Liver (tissue), 9 donors: ENCODE results near the gene EVI5. TPM values are rescaled to one million over a fixed set of nuclear protein-coding genes. Genes with fewer than 3 reads are reported as not detected.

Experiments used
- DNase-seq: peaks from one replicate; pipeline ENCODE4 v3.0.0-alpha.2; 2017; ENCODE audit warnings: low spot score
- H3K27ac ChIP-seq, 2 donors: one replicate each; pipeline ENCODE4 v1.7.0; 2013; ENCODE audit warnings: inconsistent platforms in 2 of 2, low read length in 2 of 2, control low read depth in 1 of 2, low read depth in 1 of 2, mild to moderate bottlenecking in 1 of 2
- H3K27me3 ChIP-seq, 4 donors: one replicate each; pipeline versions ENCODE4 v1.6.1 to v1.7.0; 2013; ENCODE audit warnings: low read length in 3 of 4, inconsistent platforms in 1 of 4, mild to moderate bottlenecking in 1 of 4, moderate library complexity in 1 of 4; ENCODE audit not compliant: control insufficient read depth in 4 of 4, insufficient read depth in 4 of 4
- H3K36me3 ChIP-seq, 4 donors: one replicate each; pipeline versions ENCODE4 v1.6.1 to v1.7.0; 2013; ENCODE audit warnings: low read length in 3 of 4, mild to moderate bottlenecking in 3 of 4, low read depth in 1 of 4, moderate library complexity in 1 of 4; ENCODE audit not compliant: control insufficient read depth in 4 of 4, insufficient read depth in 3 of 4
- H3K4me1 ChIP-seq, 4 donors: one replicate each; pipeline versions ENCODE4 v1.6.1 to v1.7.0; 2013; ENCODE audit warnings: low read length in 3 of 4, mild to moderate bottlenecking in 3 of 4, moderate library complexity in 1 of 4; ENCODE audit not compliant: control insufficient read depth in 4 of 4, insufficient read depth in 4 of 4
- H3K4me3 ChIP-seq, 3 donors: one replicate each; pipeline versions ENCODE4 v1.6.1 to v1.7.0; 2013; ENCODE audit warnings: low read length in 3 of 3, control low read depth in 1 of 3, low read depth in 1 of 3, mild to moderate bottlenecking in 1 of 3
- H3K9ac ChIP-seq, 2 donors: one replicate each; pipeline ENCODE4 v1.7.0; 2013; ENCODE audit warnings: low read length in 2 of 2, mild to moderate bottlenecking in 2 of 2, moderate library complexity in 2 of 2, control low read depth in 1 of 2, low read depth in 1 of 2
- H3K9me3 ChIP-seq, 4 donors: one replicate each; pipeline versions ENCODE4 v1.6.1 to v1.7.0; 2013; ENCODE audit warnings: low read length in 3 of 4; ENCODE audit not compliant: control insufficient read depth in 4 of 4
- FOXA1 ChIP-seq: IDR thresholded peaks from 2 replicates; pipeline ENCODE4 v1.6.1; 2016; ENCODE audit warnings: antibody characterized with exemption
- FOXA2 ChIP-seq: IDR thresholded peaks from 2 replicates; pipeline ENCODE4 v1.6.1; 2016; ENCODE audit warnings: antibody characterized with exemption
- GABPA ChIP-seq, 2 donors: IDR thresholded peaks in 1 of 2; conservative IDR thresholded peaks in 1 of 2; 2 replicates each; pipeline ENCODE4 v1.6.1; 2016; ENCODE audit warnings: antibody characterized with exemption in 2 of 2, mild to moderate bottlenecking in 1 of 2, moderate library complexity in 1 of 2
- HNF4A ChIP-seq, 2 donors: conservative IDR thresholded peaks; 2 replicates each; pipeline ENCODE4 v1.6.1; 2016; ENCODE audit warnings: antibody characterized with exemption in 2 of 2, mild to moderate bottlenecking in 2 of 2
- JUND ChIP-seq, 2 donors: IDR thresholded peaks; 2 replicates each; pipeline ENCODE4 v1.6.1; 2016; ENCODE audit warnings: antibody characterized with exemption in 2 of 2
- NR2F2 ChIP-seq: IDR thresholded peaks from 2 replicates; pipeline ENCODE4 v1.6.1; 2016; ENCODE audit warnings: antibody characterized with exemption
- RAD21 ChIP-seq, 2 donors: IDR thresholded peaks; 2 replicates each; pipeline ENCODE4 v1.6.1; 2016; ENCODE audit warnings: antibody characterized with exemption in 2 of 2, mild to moderate bottlenecking in 2 of 2
- RXRA ChIP-seq, 2 donors: IDR thresholded peaks; 2 replicates each; pipeline ENCODE4 v1.6.1; 2017 to 2018; ENCODE audit warnings: antibody characterized with exemption in 2 of 2, mild to moderate bottlenecking in 1 of 2
- SP1 ChIP-seq: IDR thresholded peaks from 2 replicates; pipeline ENCODE4 v1.6.1; 2018; ENCODE audit warnings: antibody characterized with exemption, mild to moderate bottlenecking
- TAF1 ChIP-seq: conservative IDR thresholded peaks from 2 replicates; pipeline ENCODE4 v1.6.1; 2016; ENCODE audit warnings: antibody characterized with exemption, mild to moderate bottlenecking
- YY1 ChIP-seq: IDR thresholded peaks from 2 replicates; pipeline ENCODE4 v1.6.1; 2016; ENCODE audit warnings: antibody characterized with exemption, mild to moderate bottlenecking
- WGBS: extraction: QIAGEN DNeasy Blood & Tissue Kit; methylation state at CpG from one replicate; pipeline ENCODE4 v1.1.7; 2013; 5-methylcytosine and 5-hydroxymethylcytosine counted together
- polyA plus RNA-seq, 2 donors: library from polyadenylated mRNA; stranded (reverse) in 1 of 2; unstranded in 1 of 2; fragments of 200-250 nt in 1 of 2; fragments of >200 nt in 1 of 2; fragmentation: Nextera tagmentation in 1 of 2; extraction: Ambion mirVana in 1 of 2; gene quantifications; one replicate each; pipeline versions ENCODE4 v1.2.1 to v1.2.3, GENCODE V29; 2013 to 2015
- total RNA-seq, 2 donors: library from RNA; depleted of rRNA; stranded (reverse); fragments of >200 nt; gene quantifications; one replicate each; pipeline ENCODE4 v1.2.3, GENCODE V29; 2014
- TF ChIP-seq, protein P1 (sequence below): IDR thresholded peaks from 2 replicates; pipeline ENCODE4 v1.6.1; 2016; ENCODE audit warnings: antibody characterized with exemption
- TF ChIP-seq, protein P2 (sequence below): fragments of 150-350 bp; IDR thresholded peaks from 2 replicates; pipeline ENCODE4 v1.5.1; 2017; ENCODE audit warnings: improper control_type of control experiment, low read depth, low read length; ENCODE audit not compliant: missing input control
- TF ChIP-seq, protein P3 (sequence below): IDR thresholded peaks from 2 replicates; pipeline ENCODE4 v1.6.1; 2016; ENCODE audit warnings: antibody characterized with exemption
- TF ChIP-seq, protein P4 (sequence below): IDR thresholded peaks from 2 replicates; pipeline ENCODE4 v1.6.1; 2016; ENCODE audit warnings: antibody characterized with exemption
- TF ChIP-seq, protein P5 (sequence below): IDR thresholded peaks from 2 replicates; pipeline ENCODE4 v1.6.1; 2016; ENCODE audit warnings: antibody characterized with exemption, mild to moderate bottlenecking
- donor health status: healthy.
- donor health status: healthy.
- donor health status: healthy.
- donor health status: healthy.
- donor health status: healthy.

Gene EVI5
- total and polyA plus RNA-seq, 4 donors = 4.0 to 35.9 (median 19.1) TPM

DNA sequence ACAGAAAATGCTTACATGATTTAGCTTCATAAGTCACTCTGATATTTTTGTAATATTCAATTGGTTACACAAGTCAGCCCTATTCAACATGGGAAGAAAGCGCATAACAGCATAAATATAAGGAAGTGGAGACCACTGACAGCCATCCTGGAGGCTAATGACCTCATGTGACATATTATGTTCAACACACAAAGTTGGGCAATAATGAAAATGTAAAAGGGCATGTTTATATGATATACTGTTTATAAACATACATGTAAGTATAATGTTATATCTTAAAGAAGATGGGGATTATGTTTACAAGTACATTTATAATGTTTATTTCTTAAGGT is 30.2 kb downstream of the EVI5 start:
- Histone ChIP-seq H3K27ac (no peak overlapping the region), H3K4me1 (no peaks in the 10 kb centered on the region), H3K36me3 (no peaks in the 10 kb centered on the region), H3K9ac (no peak overlapping the region), H3K9me3 (no peaks in the 10 kb centered on the region), H3K27me3 (no peaks in the 10 kb centered on the region), H3K4me3 (no peak overlapping the region)
- 95% methylated on average over 1 of the region's 1 CpG for WGBS
- TF ChIP-seq YY1 (no peak), SP1 (no peak), NR2F2 (no peak), TAF1 (no peak), HNF4A (conservative IDR thresholded peaks at IDR 0.05) (no peak), GABPA (IDR thresholded peaks at IDR 0.05 in 1 of 2, conservative IDR thresholded peaks at IDR 0.05 in 1 of 2) (no peak), RAD21 (IDR thresholded peaks at IDR 0.05) (no peak), JUND (IDR thresholded peaks at IDR 0.05) (no peak), FOXA2 (no peak)
- TF ChIP-seq, protein P1, sequence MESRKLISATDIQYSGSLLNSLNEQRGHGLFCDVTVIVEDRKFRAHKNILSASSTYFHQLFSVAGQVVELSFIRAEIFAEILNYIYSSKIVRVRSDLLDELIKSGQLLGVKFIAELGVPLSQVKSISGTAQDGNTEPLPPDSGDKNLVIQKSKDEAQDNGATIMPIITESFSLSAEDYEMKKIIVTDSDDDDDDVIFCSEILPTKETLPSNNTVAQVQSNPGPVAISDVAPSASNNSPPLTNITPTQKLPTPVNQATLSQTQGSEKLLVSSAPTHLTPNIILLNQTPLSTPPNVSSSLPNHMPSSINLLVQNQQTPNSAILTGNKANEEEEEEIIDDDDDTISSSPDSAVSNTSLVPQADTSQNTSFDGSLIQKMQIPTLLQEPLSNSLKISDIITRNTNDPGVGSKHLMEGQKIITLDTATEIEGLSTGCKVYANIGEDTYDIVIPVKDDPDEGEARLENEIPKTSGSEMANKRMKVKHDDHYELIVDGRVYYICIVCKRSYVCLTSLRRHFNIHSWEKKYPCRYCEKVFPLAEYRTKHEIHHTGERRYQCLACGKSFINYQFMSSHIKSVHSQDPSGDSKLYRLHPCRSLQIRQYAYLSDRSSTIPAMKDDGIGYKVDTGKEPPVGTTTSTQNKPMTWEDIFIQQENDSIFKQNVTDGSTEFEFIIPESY = no peak
- TF ChIP-seq, protein P2, sequence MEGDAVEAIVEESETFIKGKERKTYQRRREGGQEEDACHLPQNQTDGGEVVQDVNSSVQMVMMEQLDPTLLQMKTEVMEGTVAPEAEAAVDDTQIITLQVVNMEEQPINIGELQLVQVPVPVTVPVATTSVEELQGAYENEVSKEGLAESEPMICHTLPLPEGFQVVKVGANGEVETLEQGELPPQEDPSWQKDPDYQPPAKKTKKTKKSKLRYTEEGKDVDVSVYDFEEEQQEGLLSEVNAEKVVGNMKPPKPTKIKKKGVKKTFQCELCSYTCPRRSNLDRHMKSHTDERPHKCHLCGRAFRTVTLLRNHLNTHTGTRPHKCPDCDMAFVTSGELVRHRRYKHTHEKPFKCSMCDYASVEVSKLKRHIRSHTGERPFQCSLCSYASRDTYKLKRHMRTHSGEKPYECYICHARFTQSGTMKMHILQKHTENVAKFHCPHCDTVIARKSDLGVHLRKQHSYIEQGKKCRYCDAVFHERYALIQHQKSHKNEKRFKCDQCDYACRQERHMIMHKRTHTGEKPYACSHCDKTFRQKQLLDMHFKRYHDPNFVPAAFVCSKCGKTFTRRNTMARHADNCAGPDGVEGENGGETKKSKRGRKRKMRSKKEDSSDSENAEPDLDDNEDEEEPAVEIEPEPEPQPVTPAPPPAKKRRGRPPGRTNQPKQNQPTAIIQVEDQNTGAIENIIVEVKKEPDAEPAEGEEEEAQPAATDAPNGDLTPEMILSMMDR = no peak
- TF ChIP-seq, protein P3, sequence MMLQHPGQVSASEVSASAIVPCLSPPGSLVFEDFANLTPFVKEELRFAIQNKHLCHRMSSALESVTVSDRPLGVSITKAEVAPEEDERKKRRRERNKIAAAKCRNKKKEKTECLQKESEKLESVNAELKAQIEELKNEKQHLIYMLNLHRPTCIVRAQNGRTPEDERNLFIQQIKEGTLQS = no peak
- TF ChIP-seq, protein P4, sequence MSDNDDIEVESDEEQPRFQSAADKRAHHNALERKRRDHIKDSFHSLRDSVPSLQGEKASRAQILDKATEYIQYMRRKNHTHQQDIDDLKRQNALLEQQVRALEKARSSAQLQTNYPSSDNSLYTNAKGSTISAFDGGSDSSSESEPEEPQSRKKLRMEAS = no peak
- TF ChIP-seq, protein P5, sequence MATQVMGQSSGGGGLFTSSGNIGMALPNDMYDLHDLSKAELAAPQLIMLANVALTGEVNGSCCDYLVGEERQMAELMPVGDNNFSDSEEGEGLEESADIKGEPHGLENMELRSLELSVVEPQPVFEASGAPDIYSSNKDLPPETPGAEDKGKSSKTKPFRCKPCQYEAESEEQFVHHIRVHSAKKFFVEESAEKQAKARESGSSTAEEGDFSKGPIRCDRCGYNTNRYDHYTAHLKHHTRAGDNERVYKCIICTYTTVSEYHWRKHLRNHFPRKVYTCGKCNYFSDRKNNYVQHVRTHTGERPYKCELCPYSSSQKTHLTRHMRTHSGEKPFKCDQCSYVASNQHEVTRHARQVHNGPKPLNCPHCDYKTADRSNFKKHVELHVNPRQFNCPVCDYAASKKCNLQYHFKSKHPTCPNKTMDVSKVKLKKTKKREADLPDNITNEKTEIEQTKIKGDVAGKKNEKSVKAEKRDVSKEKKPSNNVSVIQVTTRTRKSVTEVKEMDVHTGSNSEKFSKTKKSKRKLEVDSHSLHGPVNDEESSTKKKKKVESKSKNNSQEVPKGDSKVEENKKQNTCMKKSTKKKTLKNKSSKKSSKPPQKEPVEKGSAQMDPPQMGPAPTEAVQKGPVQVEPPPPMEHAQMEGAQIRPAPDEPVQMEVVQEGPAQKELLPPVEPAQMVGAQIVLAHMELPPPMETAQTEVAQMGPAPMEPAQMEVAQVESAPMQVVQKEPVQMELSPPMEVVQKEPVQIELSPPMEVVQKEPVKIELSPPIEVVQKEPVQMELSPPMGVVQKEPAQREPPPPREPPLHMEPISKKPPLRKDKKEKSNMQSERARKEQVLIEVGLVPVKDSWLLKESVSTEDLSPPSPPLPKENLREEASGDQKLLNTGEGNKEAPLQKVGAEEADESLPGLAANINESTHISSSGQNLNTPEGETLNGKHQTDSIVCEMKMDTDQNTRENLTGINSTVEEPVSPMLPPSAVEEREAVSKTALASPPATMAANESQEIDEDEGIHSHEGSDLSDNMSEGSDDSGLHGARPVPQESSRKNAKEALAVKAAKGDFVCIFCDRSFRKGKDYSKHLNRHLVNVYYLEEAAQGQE = no peak
- no peak for DNase-seq

DNA sequence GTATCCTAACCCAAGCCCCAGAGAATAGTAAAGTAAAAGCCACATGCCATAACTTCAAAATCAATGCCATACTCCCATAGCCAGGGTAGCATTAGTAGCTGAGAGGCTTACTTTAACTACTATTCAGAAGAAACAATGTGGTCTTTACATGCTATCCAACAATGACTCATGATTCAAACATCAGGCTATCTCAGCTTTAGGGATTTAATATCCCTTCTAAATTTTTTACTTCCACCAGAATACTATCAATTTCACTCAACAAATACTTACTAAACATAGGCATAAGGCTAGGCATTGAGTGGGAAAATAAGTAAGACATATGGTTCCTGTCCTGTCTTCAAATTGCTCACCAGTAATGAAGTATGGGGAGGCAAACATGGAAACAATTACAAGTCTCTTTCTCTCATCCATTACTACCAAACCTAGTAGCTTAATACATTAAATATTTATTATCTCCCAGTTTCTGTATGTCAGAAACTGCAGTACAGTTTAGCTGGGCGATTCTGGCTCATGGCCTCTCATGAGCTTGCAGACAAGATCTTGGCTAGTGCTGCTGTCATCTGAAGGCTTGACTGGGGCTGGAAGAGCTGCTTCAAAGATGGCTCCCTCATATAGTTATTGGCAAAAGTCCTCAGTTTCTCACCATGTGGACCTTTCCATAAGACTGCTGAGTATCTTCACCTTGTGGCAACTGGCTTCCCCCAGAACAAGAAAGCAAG is 30.7 kb downstream of the EVI5 start:
- no peaks in the 10 kb centered on the region for H3K4me1 ChIP-seq
- no peak overlapping the region for H3K27ac ChIP-seq
- 91% methylated on average over 1 of the region's 1 CpG for WGBS
- no peak for DNase-seq
- no peaks in the 10 kb centered on the region for H3K9me3 ChIP-seq
- no peak overlapping the region for H3K9ac ChIP-seq
- H3K4me3 ChIP-seq = no peak overlapping the region
- H3K27me3 ChIP-seq = no peaks in the 10 kb centered on the region
- H3K36me3 ChIP-seq = no peaks in the 10 kb centered on the region
- TF ChIP-seq TAF1 (no peak), GABPA (IDR thresholded peaks at IDR 0.05 in 1 of 2, conservative IDR thresholded peaks at IDR 0.05 in 1 of 2) (no peak), NR2F2 (no peak), SP1 (no peak), FOXA1 (no peak), RAD21 (IDR thresholded peaks at IDR 0.05) (no peak), HNF4A (conservative IDR thresholded peaks at IDR 0.05) (no peak), RXRA (IDR thresholded peaks at IDR 0.05) (no peak), FOXA2 (no peak)
- TF ChIP-seq, protein P2 = no peak
- TF ChIP-seq, protein P3 = no peak
- TF ChIP-seq, protein P5 = no peak
